Activated CD8-positive, alpha-beta memory T cell treated with anti-CD3 and anti-CD28 coated beads, Interleukin-2, amount 50 U/mL, for 1 hour (primary cell): ENCODE measurements around the gene SNUPN.

Source experiments
- DNase-seq: peaks from one replicate; pipeline ENCODE4 v3.0.0-alpha.2; 2020; ENCODE audit errors: extremely low read depth

Gene SNUPN

DNA sequence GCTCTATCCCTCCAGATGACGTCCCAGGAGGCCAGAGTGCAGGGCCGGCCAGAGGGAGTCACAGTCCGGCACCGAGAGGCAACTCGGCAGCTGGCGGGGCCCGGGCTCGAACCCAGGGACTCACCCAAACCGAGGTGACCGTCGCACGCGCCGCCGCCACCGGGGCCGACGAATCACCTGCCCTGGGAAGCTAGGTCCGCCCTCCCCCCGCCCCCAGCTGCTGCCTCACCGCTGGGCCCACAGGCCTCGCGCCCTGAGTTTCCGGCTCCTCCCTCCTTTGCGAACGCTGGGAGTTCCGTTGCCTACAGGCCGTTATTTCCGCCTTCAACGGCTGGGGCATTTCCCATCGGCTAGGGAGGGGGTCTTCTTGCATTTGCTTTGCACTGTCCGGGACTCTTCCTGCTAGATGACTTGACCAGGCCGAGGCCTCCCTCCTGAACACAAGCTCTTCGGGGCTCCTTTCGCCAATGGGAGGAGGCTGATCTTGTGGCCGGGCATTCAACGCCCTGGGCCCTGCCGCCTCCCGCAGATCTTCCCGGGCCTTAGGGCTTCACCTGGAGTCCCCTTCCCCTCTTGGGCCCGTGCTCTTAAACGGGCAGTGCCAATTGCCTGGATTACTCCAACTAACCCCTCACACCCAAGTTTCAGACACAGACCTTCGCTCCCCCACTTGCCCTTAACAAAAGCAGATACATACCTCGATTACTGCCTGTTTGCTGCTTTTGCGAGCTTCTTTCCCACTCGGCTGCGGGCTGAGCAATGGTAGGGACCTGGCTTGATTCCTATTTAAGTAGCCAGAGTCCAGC lies at the start of gene SNUPN:
SNUPN (minus strand) TSS at position 184 of the 806 bp plus-strand sequence. CDS start 4,674 bp downstream, outside the sequence.
- DNase-seq, result peak; percentile 76

DNA sequence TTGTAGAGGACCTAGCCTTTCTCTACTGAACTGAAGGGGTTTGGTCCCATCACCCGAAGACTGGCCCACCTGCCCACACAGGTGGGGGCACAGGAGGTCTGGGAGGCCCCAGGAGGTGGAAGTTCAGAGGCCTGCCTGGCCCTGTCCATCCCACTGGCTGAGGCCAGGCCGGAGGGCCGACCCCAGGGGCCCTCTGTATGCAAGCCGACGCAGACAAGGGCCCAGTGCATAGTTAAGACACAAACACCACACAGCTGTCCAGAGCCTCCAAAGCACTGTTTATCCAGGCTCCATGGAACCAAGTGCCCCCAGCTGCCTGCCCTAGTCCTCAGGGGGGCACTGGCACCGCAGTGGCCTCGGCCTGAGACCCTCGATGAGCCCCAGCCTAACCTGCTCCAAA lies 48.8 kb upstream of the SNUPN start:
- DNase-seq, result no peak

DNA sequence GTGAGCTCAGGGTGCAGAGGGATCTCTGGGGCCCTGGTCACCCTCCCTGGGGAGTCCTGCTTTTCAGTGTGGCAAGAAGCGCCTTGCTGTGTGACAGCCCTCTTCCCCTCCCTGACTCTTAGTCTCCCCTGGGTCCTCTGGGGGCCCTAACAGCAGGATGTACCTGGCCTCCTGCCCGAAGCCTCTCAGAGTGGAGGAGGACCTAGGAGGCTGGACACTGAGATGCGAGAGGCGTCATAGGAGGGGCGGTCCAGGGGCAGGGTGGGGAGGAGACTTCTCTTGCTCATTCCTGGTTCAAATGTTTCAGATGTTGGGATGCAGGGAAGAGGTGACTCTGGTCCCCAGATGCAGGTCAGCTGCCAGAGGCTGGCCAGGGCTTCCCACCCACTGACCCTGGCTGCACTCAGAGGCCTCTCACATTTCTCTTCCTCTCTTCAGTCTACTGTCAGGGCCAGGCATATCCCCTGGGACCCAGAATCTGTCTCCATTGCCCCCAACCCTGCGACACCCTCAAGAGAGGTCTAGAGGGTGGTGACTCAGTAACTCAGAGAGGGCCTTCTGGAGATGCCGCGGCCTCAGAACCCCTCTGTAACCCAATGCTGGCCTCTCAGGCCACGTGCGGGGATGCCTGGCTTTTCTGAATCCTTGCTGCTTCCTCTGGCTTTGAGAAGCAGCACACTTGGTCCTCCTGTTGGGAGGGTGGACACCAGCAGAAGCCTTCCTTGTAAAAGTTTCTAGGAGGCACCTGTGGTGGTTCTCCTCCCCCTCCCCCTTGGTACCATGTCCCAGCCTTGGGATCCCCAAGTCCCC lies 48.1 kb upstream of the SNUPN start:
- DNase-seq, result no peak

DNA sequence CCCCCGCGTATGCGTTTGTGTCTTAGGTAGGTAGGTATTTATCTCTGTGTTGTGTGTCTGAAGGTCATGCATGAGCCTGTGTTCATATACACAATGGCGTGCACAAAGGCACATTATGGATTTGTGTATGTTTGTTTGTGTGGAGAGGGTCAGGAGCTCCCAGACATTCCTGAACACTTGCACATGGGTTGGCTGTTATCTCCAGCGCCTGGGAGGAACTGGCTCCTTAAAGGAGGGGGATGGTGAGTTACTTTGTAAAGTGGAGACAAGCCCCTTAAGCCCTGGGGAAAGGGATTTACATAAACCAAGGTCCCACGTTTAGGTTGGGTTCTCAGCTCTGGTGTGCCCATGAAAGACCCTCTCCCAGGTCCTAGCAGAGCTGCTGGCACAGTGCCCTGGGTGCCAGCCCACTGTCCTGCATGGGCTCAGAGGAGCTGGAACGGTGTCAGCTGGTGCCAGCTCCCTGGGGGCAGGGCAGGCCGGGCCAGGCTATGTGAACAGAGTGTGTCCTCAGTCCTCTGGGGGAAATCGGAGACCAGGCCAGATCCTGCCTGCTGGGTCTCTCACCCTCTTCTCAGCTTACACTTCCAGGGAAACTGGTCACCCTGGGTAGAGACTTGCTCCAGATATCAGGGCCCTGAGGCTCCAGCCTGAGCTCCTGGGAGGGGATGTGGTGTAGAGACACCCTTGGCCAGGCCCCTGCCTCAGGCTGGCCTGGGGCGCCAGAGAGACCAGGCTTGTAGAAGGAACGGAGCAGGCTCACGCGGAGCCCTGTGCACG lies 47.3 kb upstream of the SNUPN start:
- no peak for DNase-seq

GRCh38 chr15:75671730-75672602 lies 46.4 kb upstream of the SNUPN start:
- no peak for DNase-seq

GRCh38 chr15:75669879-75670212 lies 44.3 kb upstream of the SNUPN start:
- DNase-seq, result no peak

DNA sequence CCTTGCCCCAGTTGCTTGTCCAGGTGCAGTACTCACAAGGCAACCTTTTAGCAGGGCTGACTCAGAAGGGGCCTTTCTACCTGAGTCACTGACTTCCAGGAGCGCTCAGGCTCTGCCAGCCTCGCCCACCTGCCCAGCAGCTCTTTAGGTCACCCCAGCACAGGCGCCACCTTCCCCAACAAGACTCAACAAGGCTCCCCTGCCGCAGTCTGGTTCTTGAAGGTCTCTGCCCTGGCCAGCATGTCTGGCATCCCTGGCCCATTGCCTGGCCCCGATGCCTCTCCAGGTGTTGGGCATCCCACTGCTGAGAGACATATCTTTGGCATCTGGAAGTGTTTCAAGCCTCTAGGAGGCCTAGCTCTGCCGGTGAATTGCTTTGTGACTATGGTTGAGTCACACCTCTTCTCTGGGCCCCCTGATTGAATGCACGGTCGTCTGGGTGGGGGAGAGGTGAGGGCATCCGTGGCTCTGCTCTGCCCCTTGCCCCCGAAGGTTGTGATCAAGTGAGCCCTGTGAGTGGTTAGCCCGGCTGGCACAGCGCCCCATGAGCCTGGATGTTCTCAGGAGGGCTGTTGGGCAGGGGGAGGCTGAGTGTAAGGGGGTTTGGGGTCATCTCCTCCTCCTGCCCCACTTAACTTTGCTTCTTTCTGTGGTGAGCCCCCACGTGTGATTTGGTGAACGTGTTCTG lies 43.8 kb upstream of the SNUPN start:
- DNase-seq, result no peak

- no peak for DNase-seq
Observed at GRCh38 chr15:75666823-75667501, 41.4 kb upstream of the SNUPN start.

DNA sequence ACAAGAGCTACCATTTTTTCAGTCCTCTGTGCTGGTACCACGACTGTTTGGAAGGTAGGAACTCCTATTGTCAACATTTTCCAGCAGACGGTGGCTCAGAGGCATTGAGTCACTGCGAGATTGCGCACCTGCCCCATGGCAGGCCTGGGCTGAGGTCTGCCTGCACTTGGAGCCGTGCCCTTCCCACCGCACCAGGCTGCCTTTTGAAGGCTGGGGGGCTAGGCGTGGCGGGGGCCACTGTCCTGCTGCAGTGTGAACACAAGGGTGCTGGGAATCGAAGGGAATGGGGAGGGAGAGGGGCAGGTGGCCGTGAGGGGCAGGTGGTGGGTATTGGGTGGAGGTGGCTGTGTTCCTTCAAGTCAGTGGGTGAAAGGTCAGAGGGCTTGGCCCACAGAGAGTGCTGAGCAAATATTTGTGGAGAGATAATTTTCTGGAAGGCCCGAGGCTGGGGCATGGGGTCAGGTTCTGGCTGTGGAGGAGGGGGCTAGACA lies 38.5 kb upstream of the SNUPN start:
- DNase-seq, result no peak

DNA sequence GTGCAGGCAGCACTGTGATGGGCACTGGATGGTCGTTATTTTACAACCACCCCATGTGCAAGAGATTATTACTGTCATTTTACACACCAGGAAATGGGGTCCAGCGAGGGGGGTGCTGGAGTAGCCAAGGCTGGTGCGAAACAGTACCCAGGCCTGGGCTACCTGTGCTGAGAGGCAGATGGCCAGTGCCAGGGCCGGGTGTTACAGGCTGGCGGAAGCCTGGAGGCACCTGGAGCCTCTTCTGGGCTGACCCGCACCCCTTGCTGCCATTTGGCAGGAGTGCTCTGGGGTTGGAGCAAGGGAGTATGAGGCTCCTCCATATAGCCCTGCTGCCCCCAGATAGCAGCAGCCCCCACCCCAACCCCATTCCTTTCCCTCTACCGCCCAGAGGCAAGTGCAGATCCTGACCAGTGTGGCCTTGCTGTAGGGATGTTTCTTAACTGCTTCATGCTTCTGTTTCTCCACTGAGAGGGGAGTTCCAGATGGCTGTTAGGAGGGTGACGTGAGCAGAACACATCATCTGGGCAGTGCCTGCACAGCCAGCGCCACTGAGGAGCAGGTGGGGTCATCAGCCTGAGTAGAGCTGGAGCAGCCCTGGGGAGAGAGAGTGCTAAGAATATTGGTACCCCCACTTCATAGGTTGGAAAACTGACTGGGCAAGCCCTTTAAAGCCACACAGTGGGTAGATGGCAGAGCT lies 37.4 kb upstream of the SNUPN start:
- DNase-seq, result no peak

- DNase-seq, result no peak
Observed at GRCh38 chr15:75661756-75662140, 36.2 kb upstream of the SNUPN start.

- DNase-seq, result no peak
Observed at GRCh38 chr15:75661100-75661755, 35.7 kb upstream of the SNUPN start.

- DNase-seq, result no peak
Observed at GRCh38 chr15:75659928-75660645, 34.6 kb upstream of the SNUPN start.

GRCh38 chr15:75659141-75659771 lies 33.7 kb upstream of the SNUPN start:
- DNase-seq, result no peak

- no peak for DNase-seq
Observed at GRCh38 chr15:75656813-75657212, 31.3 kb upstream of the SNUPN start.

DNA sequence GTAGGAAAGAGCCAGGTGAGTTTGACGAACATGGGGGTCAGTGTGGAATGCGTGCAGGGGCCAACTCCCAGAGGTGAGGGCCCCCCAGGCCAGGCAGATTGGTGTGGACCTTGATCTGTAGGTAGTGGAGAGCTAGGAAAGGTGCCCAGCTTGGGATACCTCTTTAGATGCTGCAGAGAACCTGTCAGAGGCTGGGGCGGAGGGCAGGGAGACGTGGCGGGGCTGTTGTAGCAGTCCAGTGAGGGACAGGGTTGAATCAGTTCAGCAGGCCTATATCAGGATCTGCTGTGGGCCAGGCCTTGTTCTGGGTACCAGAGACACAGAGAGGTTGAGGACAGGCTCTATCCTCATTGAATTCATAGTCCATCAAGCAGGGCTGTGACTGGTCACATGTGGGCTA lies 30.8 kb upstream of the SNUPN start:
- DNase-seq, result no peak

- no peak for DNase-seq
Observed at GRCh38 chr15:75655931-75656330, 30.4 kb upstream of the SNUPN start.
